KOPT-K1 (cell line): ENCODE measurements around the gene AURKB.
A peak's percentile ranks its signal among the peaks of the same experiment; 100 is the strongest.
"Not testable (repeated sequence)": the region's sequence is repeated elsewhere in the genome, so short reads cannot be mapped to it uniquely, and the experiment has no call there.

Experiments
- H3K27ac ChIP-seq: fragments of 200-600 bp; sonication (generic); 2 replicates; pipeline ENCODE4 v1.5.1; 2016; ENCODE audit warnings: antibody characterized with exemption, mild to moderate bottlenecking, low read depth, low read length; ENCODE audit not compliant: poor library complexity, severe bottlenecking
- H3K36me3 ChIP-seq: fragments of 200-600 bp; sonication (generic); 2 replicates; pipeline ENCODE4 v1.5.1; 2017; ENCODE audit warnings: antibody characterized with exemption, mild to moderate bottlenecking, low read length, moderate library complexity; ENCODE audit not compliant: insufficient read depth
- H3K9me3 ChIP-seq: fragments of 200-600 bp; sonication (generic); 2 replicates; pipeline ENCODE4 v1.5.1; 2017; ENCODE audit warnings: antibody characterized with exemption, low read length, mild to moderate bottlenecking; ENCODE audit not compliant: insufficient read depth, poor library complexity, severe bottlenecking

AURKB gene

GRCh38 chr17:8214000-8214399 is 3.6 kb upstream of the AURKB start:
- not testable (repeated sequence) for H3K27ac ChIP-seq, H3K36me3 ChIP-seq, H3K9me3 ChIP-seq

GRCh38 chr17:8212312-8213180 is 2.2 kb upstream of the AURKB start:
- no peaks in the 10 kb centered on the region for H3K9me3 ChIP-seq
- H3K27ac ChIP-seq = no peak overlapping the region

GRCh38 chr17:8210761-8211458 is 535 bp upstream of the AURKB start:
- Histone ChIP-seq H3K36me3 (peaks cover 30% of the 10 kb centered on the region), H3K9me3 (no peaks in the 10 kb centered on the region), H3K27ac (peak overlapping the region; percentile 98)

More at GRCh38 chr17:8212312-8213180, 2.2 kb upstream of the AURKB start:
- H3K36me3 ChIP-seq = peaks cover 13% of the 10 kb centered on the region

DNA sequence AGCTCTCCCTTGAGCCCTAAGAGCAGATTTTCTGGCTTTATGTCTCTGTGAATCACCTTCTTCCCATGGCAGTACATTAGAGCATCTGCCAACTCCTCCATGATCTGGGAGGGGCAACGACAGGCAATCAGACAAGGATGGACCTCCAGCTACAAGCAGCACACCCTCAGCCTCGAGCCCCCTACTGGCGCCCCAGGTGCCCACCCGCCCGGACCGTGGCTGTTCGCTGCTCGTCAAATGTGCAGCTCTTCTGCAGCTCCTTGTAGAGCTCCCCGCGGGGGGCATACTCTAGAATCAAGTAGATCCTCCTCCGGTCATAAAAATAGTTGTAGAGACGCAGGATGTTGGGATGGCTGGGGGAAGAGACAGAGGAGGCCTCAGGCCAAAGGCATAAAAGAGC is 3.8 kb downstream of the AURKB start:
- Histone ChIP-seq H3K36me3 (peaks cover 73% of the 10 kb centered on the region), H3K9me3 (no peaks in the 10 kb centered on the region), H3K27ac (no peak overlapping the region)

GRCh38 chr17:8204761-8205555 is 5.4 kb downstream of the AURKB start:
- H3K9me3 ChIP-seq = no peaks in the 10 kb centered on the region
- peaks cover 83% of the 10 kb centered on the region for H3K36me3 ChIP-seq
- no peak overlapping the region for H3K27ac ChIP-seq

- peak overlapping the region; percentile 52 for H3K27ac ChIP-seq
- H3K36me3 ChIP-seq = no peaks in the 10 kb centered on the region
- H3K9me3 ChIP-seq = no peaks in the 10 kb centered on the region
Observed at GRCh38 chr17:8192070-8192815, 18.1 kb downstream of the AURKB start.

- Histone ChIP-seq H3K9me3 (no peaks in the 10 kb centered on the region), H3K36me3 (no peaks in the 10 kb centered on the region), H3K27ac (peak overlapping the region; percentile 23)
Observed at GRCh38 chr17:8190506-8190905, 19.9 kb downstream of the AURKB start.

DNA sequence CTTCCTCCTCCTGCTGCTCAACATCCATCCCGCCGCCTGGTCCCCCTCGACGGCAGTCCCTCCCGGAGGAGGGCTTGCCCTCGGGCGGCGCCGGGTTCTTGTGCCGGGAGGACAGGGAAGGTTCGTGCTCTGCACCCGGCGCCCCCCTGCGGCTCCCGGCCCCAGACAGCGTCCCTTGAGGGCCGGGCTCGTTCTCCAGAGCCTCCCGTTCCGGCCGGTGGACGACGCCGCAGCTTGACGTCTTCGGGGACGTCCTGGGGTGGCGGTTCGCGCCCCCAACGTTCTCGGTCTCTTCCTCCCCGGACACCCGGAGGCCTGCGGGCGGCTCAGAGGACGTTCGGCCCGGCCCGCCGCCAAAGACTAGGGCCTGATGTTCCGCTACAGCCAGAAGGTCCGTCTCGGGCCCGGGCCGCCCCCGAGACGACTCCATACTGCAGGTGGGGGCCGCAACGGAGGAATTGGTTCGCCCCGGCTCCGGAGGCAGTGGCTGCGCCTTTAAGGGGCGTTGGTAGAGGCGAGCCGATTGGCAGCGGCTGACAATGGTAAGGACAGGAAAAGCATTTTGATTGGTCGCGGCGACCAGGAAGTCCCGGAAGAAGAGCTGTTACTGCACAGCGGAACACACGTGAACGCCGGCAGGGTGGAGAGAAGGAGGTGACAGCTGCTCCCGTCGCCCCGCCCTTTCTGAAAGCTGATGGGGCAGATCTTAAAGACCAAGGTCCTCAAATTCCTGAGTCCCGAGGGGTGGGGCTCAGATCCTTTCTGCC is 20.5 kb downstream of the AURKB start, which contains the start of gene BORCS6:
BORCS6 (minus strand) TSS at position 470 of the 767 bp plus-strand sequence; CDS start at position 430, 40 bp downstream.
- H3K36me3 ChIP-seq = no peaks in the 10 kb centered on the region
- peak within 1 kb of the TSS; percentile 73 for H3K27ac ChIP-seq
- no peaks in the 10 kb centered on the region for H3K9me3 ChIP-seq

DNA sequence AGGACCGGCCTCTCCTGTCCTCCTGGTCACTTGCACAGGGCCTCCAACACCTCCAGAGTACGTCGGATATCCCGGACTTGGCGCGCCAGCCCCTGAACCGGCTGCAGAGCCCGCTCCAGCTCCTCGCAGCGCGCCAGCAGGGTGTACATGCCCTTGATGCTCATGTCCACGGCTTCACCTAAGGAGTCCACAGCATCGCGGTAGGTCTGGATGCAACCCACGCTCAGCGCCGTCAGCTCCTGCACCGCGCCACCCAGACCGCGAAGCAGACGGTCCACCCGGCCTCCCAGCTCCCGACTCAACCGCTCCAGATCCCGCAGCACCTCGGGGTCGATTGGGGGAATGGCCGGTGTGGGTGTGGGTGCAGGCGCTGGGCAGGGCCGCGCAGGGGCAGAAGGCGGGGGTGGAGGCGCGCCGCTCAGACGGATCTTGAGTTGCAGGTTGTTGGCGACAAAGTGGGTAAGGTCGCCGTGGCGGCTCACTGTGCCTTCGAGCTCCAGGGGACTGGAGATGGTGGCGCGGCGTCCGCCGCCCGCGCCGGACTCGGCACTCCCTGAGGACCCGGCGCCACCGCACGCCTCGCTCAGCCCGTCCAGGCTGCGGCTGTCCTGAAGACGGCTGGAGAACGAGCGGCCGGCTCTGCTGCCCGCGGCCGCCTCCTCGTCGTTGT is 21.2 kb downstream of the AURKB start:
- H3K27ac ChIP-seq = peak overlapping the region; percentile 73
- H3K36me3 ChIP-seq = no peaks in the 10 kb centered on the region

DNA sequence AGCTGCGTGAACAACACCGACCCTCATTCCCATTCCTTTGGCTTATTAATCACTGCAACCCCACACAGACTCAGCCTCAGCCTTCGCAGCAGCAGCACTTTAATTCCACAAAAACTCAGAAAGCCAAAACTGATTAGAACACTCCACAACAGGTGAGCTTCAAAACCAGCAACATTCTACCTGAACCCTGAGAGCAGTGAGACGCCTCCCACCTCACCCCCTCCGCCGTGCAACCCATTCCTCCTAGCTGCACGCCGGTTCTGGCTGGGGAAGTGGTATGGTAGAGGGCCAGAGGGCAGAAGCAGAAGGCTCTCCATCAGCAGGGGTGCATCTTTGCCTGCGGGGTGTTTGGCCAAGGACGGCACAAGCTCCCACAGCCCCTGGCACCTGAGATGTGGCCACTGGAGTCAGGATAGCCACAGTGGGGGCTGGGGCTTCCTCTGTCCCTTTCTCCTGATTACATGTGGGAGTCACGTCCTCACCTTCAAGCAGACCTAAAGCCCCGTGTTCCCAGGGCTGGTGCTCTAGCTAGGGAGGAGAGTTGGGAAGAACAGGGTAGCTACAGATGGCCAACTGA is 22.0 kb downstream of the AURKB start:
- Histone ChIP-seq H3K9me3 (no peaks in the 10 kb centered on the region), H3K36me3 (no peaks in the 10 kb centered on the region), H3K27ac (peak overlapping the region; percentile 73)

More for the DNA sequence above, 21.2 kb downstream of the AURKB start:
- H3K9me3 ChIP-seq = no peaks in the 10 kb centered on the region

DNA sequence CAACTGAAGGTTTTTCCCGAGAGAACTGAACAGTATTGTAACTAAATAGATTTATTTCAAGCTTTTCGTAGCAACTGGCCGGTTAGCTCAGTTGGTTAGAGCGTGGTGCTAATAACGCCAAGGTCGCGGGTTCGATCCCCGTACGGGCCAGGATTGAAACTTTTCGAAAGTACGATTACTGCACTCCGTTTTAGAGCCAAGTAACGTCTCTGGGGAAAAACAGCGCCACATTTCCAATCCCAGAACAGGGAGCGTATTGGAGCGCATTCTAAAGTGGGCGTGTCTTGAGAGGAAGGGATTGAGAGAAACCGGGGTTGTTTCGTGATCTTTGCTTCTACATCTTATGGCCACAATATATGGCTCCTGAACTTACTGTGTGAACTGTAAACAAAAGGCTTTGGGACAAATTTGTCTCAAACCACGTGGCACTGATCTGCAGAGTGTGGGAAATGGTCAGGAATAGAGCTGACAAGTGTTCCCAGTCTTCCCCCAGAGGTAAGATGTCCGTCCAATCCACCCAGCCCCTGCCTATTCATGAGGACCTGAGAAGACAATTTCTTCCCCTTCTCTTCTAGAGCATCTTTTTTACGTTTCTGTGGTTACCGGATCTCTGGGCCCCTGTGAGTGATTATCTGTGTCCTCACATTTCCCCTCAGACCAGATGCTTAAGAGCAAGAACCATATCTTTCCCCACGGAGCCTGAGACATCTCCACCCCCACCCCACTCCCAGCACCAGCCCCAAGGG is 22.7 kb downstream of the AURKB start:
- Histone ChIP-seq H3K36me3 (no peaks in the 10 kb centered on the region), H3K9me3 (no peaks in the 10 kb centered on the region), H3K27ac (peak overlapping the region; percentile 73)

DNA sequence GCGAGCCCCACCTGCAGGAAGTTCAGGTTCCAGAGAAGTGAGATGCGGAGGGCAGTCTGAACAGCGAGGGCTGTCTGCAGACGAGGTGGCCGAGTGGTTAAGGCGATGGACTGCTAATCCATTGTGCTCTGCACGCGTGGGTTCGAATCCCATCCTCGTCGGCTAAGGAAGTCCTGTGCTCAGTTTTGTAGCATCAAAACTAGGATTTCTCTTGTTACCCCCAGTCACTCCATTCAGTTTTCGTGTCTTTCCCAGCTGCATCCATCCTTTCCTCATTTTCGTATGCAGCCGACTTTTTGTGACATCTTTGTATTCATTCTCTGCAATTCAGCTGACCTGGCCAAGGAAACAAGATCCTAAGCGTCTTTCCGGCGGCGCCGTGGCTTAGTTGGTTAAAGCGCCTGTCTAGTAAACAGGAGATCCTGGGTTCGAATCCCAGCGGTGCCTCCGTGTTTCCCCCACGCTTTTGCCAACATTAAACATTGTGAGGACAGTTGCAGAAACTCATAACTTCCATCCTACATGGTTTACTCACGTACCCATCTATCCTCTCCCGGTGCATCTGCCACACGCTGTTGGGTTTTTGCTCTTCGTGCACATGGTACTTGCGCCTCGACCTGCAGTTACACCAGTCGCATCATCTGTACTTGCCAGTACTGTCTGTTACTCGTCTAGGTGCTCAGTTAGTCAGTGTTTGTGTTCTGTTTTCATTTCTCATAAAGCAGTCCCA is 23.4 kb downstream of the AURKB start:
- H3K9me3 ChIP-seq = no peaks in the 10 kb centered on the region
- peak overlapping the region; percentile 69 for H3K27ac ChIP-seq
- no peaks in the 10 kb centered on the region for H3K36me3 ChIP-seq
